Fibroblast of villous mesenchyme (primary cell): ENCODE results near the gene GRIN3B. TPM values are rescaled to one million over a fixed set of nuclear protein-coding genes. Genes with fewer than 3 reads are reported as not detected.

Source experiments
- DNase-seq: peaks from one replicate; pipeline ENCODE4 v3.0.0-alpha.2; 2010; ENCODE audit warnings: low read depth
- H3K4me3 ChIP-seq: 2 replicates; pipeline ENCODE4 v1.5.1; 2011; ENCODE audit warnings: low read depth, mild to moderate bottlenecking, low read length
- total RNA-seq: library from RNA; depleted of rRNA; stranded (reverse); fragments of >200 nt; gene quantifications from 2 replicates; pipeline ENCODE4 v1.2.3, GENCODE V29; 2012
- TF ChIP-seq, protein P1 (sequence below): IDR thresholded peaks from 2 replicates; pipeline ENCODE4 v1.5.1; 2012; ENCODE audit warnings: low read depth, mild to moderate bottlenecking, low read length; ENCODE audit not compliant: insufficient read depth

GRIN3B gene
- total RNA-seq, 1 donor: under 0.01 TPM

DNA sequence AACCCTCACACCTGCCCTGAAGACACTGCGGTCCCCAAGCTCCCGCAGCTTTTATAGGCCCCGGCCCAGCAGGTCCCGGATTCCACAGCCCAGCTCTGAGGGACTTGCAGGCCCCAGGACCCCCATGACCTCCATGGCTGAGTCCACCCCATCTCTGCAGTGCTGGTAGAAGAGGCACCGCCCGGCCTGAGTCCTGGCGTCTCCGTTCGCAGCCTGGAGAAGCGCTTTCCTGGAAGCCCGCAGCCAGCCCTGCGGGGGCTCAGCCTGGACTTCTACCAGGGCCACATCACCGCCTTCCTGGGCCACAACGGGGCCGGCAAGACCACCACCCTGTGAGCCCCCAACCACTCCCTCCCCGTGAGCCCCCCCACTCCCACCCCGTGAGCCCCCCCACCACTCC lies 48.9 kb downstream of the GRIN3B start:
- TF ChIP-seq, protein P1, sequence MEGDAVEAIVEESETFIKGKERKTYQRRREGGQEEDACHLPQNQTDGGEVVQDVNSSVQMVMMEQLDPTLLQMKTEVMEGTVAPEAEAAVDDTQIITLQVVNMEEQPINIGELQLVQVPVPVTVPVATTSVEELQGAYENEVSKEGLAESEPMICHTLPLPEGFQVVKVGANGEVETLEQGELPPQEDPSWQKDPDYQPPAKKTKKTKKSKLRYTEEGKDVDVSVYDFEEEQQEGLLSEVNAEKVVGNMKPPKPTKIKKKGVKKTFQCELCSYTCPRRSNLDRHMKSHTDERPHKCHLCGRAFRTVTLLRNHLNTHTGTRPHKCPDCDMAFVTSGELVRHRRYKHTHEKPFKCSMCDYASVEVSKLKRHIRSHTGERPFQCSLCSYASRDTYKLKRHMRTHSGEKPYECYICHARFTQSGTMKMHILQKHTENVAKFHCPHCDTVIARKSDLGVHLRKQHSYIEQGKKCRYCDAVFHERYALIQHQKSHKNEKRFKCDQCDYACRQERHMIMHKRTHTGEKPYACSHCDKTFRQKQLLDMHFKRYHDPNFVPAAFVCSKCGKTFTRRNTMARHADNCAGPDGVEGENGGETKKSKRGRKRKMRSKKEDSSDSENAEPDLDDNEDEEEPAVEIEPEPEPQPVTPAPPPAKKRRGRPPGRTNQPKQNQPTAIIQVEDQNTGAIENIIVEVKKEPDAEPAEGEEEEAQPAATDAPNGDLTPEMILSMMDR: no peak
- DNase-seq: no peak
- no peak overlapping the region for H3K4me3 ChIP-seq

DNA sequence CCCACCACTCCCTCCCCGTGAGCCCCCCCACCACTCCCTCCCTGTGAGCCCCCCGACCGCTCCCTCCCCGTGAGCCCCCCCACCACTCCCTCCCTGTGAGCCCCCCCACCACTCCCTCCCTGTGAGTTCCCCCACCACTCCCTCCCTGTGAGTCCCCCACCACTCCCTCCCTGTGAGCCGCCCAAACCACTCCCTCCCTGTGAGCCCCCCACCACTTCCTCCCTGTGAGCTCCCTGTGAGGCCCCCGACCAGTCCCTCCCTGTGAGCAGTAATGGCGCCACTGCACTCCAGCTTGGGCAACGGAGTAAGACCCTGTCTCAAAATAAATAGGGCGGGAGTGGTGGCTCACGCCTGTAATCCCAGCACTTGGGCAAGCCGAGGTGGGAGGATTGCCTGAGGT lies 49.6 kb downstream of the GRIN3B start:
- TF ChIP-seq, protein P1: no peak
- no peak overlapping the region for H3K4me3 ChIP-seq
- DNase-seq: no peak

- TF ChIP-seq, protein P1: no peak
- no peak overlapping the region for H3K4me3 ChIP-seq
- DNase-seq: no peak
Measured at GRCh38 chr19:1050989-1051788, 51.0 kb downstream of the GRIN3B start.

- DNase-seq: no peak
- H3K4me3 ChIP-seq: no peak overlapping the region
- TF ChIP-seq, protein P1: no peak
Measured at GRCh38 chr19:1051791-1052190, 51.6 kb downstream of the GRIN3B start.

- TF ChIP-seq, protein P1: no peak
- DNase-seq: no peak
- H3K4me3 ChIP-seq: no peak overlapping the region
Measured at GRCh38 chr19:1052349-1052975, 52.2 kb downstream of the GRIN3B start.

- TF ChIP-seq, protein P1: no peak
- no peak overlapping the region for H3K4me3 ChIP-seq
- no peak for DNase-seq
Measured at GRCh38 chr19:1053176-1054101, 53.2 kb downstream of the GRIN3B start.
